Panc1 (cell line): ENCODE data around the gene CACNA1G.

ENCODE experiments used
- POLR2AphosphoS5 ChIP-seq: IDR thresholded peaks from 2 replicates; pipeline ENCODE4 v1.6.1; 2012; ENCODE audit warnings: mild to moderate bottlenecking, low read depth, low read length, moderate library complexity
- SIN3A ChIP-seq: IDR thresholded peaks from 2 replicates; pipeline ENCODE4 v1.6.1; 2012; ENCODE audit warnings: low read depth, mild to moderate bottlenecking, low read length, moderate library complexity, borderline replicate concordance; ENCODE audit not compliant: insufficient read depth
- TF ChIP-seq, protein P1 (sequence below): fragments of 450-650 bp; IDR thresholded peaks from 2 replicates; pipeline ENCODE4 v1.5.1; 2017; ENCODE audit warnings: mild to moderate bottlenecking

DNA sequence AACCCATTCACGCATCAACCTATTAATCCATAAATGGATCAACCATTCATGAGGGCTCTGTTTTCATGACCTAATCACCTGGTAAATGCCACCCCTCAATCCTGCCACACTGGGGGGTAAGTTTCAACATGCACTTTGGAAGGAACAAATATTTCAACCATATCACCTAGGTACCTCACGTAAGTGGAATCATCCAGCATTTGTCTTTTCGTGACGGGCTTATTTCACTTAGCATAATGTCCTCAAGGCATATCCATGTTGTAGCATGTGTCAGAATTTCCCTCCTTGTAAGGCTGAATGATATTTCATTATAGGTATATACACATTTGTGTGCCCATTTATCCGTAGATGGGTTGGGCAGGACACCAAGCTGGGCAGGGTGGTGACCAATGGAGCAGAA lies 111.6 kb downstream of the CACNA1G start:
- TF ChIP-seq, protein P1, sequence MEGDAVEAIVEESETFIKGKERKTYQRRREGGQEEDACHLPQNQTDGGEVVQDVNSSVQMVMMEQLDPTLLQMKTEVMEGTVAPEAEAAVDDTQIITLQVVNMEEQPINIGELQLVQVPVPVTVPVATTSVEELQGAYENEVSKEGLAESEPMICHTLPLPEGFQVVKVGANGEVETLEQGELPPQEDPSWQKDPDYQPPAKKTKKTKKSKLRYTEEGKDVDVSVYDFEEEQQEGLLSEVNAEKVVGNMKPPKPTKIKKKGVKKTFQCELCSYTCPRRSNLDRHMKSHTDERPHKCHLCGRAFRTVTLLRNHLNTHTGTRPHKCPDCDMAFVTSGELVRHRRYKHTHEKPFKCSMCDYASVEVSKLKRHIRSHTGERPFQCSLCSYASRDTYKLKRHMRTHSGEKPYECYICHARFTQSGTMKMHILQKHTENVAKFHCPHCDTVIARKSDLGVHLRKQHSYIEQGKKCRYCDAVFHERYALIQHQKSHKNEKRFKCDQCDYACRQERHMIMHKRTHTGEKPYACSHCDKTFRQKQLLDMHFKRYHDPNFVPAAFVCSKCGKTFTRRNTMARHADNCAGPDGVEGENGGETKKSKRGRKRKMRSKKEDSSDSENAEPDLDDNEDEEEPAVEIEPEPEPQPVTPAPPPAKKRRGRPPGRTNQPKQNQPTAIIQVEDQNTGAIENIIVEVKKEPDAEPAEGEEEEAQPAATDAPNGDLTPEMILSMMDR: no peak
- TF ChIP-seq SIN3A: no peak
- TF ChIP-seq POLR2AphosphoS5: no peak
